HFF-Myc (cell line): ENCODE results near the gene LHX4.

Experiments used
- DNase-seq: peaks from one replicate; pipeline ENCODE4 v3.0.0-alpha.2; 2011; ENCODE audit warnings: low read depth; ENCODE audit errors: extremely low read depth
- H3K4me3 ChIP-seq: replicated peaks from 2 replicates; pipeline ENCODE4 v1.5.1; 2011; ENCODE audit warnings: low read depth, mild to moderate bottlenecking, control low read depth, low read length
- TF ChIP-seq, protein P1 (sequence below): IDR thresholded peaks from 2 replicates; pipeline ENCODE4 v1.5.1; 2012; ENCODE audit warnings: mild to moderate bottlenecking, low read depth, low read length, control low read depth; ENCODE audit errors: missing control alignments

Gene LHX4

DNA sequence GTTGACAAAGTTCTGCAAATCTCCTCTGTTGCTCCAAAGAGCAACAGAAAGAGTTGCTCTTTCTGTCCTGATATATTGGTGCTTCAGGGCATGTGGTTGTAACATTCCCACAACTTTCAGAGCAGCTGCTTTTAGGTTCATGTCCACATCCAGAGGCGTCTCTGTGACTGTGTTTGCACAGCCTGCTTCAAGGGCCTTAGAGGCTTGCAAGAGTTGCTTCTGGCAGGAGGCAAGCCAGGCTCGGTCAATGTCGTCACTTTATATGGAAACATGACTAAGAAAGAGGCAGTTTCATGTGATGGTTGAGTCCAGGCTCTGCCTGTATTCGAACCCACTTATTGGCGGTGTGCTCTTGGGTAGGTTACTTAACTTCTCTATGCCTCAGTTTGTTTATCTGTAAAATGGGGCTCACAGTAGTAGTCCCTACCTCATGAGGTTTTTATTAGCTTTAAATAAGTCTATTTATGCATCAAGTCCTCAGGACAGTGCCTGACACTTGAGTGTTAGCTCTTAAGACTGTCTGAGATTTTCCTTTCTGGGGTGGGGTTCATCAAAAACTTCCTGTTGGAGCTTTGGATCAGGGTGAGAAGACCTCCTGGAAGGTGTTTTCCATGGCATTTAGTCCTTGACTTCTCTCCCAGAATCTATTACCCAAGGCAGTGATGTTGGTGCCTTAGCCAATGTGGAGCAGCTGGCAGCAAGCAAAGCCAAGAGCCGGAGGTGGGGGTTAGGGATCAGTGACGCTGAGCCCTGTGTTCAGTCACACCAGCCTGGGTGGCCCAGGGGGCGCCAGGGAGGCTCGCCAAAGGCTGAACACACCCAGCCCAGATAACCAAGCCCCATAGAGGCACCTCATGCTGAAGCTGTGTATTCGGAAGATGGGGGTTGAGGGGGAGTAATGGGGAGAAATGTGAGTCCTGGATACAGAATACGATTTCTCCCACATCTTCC lies 18.9 kb downstream of the LHX4 start:
- TF ChIP-seq, protein P1, sequence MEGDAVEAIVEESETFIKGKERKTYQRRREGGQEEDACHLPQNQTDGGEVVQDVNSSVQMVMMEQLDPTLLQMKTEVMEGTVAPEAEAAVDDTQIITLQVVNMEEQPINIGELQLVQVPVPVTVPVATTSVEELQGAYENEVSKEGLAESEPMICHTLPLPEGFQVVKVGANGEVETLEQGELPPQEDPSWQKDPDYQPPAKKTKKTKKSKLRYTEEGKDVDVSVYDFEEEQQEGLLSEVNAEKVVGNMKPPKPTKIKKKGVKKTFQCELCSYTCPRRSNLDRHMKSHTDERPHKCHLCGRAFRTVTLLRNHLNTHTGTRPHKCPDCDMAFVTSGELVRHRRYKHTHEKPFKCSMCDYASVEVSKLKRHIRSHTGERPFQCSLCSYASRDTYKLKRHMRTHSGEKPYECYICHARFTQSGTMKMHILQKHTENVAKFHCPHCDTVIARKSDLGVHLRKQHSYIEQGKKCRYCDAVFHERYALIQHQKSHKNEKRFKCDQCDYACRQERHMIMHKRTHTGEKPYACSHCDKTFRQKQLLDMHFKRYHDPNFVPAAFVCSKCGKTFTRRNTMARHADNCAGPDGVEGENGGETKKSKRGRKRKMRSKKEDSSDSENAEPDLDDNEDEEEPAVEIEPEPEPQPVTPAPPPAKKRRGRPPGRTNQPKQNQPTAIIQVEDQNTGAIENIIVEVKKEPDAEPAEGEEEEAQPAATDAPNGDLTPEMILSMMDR = peak; percentile 34
- no peak overlapping the region for H3K4me3 ChIP-seq
- no peak for DNase-seq

DNA sequence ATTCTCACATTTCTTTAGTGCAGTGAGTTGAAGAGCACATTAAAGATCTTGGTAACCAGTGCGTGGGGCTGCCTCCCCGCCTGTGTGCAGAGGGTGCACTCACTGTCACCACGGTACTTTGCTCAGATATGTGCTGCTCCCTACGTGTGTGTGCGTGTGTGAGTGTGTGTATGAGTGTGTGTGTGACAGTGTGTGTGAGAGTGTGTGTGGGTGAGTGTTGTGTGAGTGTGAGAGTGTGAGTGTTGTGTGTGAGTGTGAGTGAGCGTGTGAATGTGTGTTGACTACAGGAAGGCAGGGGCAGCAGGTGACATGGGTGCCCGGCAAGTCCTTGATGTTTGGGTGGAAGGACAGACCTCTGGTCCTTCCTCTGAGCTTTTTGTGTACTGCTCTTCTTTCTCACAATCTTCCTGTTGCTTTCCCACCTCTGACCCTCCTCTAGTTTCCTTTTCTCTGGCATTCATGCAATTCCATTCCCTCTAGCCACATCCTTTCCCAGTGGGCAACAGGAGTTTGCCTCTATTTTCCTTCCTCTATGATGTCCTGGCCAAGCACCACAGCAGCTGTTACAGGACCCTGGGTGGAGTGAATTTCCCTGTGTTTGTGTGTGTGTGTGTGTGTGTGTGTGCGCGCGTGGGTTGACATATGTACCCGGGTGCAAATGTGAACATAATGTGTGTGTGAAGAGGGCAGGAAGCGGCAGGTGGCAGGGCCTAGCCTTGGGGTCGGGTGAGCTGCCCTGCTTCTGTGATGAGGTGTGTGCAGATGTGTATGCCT lies 19.8 kb downstream of the LHX4 start:
- TF ChIP-seq, protein P1 = no peak
- H3K4me3 ChIP-seq = no peak overlapping the region
- DNase-seq = no peak

DNA sequence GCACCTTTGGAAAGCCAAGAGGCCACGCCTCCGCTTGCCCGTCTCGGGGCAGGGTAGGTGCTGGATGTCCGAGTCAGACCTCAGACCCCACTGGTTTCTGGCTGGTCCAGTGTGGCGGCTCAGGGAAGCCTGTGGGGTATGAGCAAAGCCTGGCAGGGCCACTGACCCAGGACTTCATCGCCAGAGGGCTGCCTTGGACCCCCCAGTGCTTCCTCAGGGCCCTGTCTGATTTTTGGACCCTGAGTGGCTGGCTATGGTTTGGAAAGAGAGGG lies 20.4 kb downstream of the LHX4 start:
- H3K4me3 ChIP-seq = no peak overlapping the region
- TF ChIP-seq, protein P1 = no peak
- no peak for DNase-seq

DNA sequence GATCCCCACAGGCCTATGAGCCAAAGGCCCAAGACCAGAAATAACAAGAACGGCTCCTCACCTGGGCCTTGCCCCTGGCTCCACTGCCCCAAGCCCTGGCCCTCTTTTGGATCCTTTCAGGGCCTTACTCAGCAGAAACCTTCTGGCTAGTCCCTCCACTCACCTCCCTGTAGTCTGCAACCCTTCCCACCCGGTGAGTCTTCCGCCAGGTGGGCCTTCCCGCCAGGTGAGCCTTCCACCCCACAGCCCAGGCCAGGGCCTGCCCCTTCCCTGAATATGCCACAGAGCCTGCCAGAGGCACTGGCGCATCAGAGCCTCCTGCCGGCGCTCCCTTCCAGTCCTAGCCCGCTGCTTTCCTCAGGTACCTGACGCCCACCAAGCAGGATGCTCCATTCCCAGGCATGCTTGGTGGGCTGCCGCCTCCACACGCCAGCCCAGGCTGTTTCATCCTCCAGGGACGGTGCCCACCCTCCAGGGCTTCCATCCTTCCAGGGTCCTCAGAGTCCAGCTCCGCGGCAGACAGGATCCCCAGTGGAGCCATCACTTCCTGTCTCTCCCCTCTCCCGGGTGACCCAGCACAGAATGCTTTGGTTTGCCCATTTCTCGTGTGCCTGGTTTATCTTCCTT lies 20.9 kb downstream of the LHX4 start:
- TF ChIP-seq, protein P1 = no peak
- DNase-seq = no peak
- H3K4me3 ChIP-seq = no peak overlapping the region

DNA sequence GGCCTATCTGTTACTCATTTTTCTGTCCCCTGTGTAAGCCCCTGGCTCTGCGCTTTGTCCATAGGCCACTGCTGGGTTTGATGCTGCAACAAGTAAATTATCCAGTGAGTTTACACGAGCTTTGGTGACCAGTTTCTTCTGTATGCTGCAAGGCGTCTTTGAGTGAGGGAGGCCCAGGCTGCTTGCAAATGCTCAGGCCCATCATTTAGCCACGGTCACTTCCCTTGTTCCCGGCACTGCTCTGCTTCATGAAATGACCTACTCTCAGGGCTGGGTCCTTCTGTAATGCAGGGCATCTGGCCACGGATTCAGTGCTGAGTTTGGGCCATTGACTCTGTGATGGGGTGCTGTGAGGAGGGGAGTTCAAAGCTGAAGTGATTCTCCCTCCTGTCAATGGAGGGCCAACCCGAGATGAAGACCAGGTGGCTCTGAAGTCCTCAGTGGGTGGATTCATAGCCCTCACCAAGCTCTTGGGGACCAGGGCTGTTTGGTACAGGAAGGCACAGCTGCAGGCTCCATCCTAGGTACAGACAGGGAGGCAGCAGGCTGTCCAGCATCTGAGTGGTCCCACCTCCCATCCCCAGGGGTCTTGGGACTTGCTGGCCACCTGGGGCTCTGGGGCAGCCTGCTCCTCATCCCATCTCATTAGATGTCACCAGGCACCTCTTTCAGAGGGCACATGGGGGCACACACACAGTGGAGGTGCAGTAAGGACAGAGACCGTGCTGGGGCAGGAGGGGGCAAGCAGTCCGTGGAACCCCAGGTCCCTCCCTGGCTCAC lies 21.7 kb downstream of the LHX4 start:
- TF ChIP-seq, protein P1 = no peak
- no peak for DNase-seq
- no peak overlapping the region for H3K4me3 ChIP-seq
